Hippocampal formation (tissue), 2 donors: ENCODE data around the gene SDF2L1.
"Not testable (repeated sequence)": the region's sequence is repeated elsewhere in the genome, so short reads cannot be mapped to it uniquely, and the experiment has no call there.

ENCODE experiments used
- DNase-seq, 2 donors: peaks; one replicate each; lab custom pipeline; 2025; lab: John Stamatoyannopoulos, UW

The SDF2L1 gene

GRCh38 chr22:21636629-21637218 lies 5.4 kb upstream of the SDF2L1 start:
- no peak for DNase-seq

GRCh38 chr22:21637450-21637849 lies 4.7 kb upstream of the SDF2L1 start:
- not testable (repeated sequence) for DNase-seq

- DNase-seq = no peak
Measured at GRCh38 chr22:21639359-21639758, 2.7 kb upstream of the SDF2L1 start.

- DNase-seq = no peak
Measured at GRCh38 chr22:21640810-21641209, 1.3 kb upstream of the SDF2L1 start.

GRCh38 chr22:21641417-21641788 lies 699 bp upstream of the SDF2L1 start:
- peak; percentile 15 to 46 for DNase-seq

- DNase-seq = peak; percentile 14 to 26
Measured at GRCh38 chr22:21642584-21643448, 714 bp downstream of the SDF2L1 start.

- DNase-seq = no peak
Measured at GRCh38 chr22:21643533-21644357, 1.6 kb downstream of the SDF2L1 start.

DNA sequence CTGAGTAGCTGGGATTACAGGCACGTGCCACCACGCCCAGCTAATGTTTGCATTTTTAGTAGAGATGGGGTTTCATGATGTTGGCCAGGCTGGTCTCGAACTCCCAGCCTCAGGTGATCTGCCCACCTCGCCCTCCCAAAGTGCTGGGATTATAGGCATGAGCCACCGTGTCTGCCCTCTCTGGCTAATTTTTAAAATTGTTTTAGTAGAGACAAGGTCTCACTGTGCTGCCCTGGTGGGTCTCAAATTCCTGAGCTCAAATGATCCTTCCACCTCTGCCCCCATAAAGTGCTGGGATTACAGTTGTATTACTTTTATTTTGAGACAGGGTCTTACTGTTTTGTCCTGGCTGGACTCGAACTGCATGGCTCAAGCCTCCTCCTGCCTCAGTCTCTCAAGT lies 3.4 kb downstream of the SDF2L1 start:
- not testable (repeated sequence) for DNase-seq

DNA sequence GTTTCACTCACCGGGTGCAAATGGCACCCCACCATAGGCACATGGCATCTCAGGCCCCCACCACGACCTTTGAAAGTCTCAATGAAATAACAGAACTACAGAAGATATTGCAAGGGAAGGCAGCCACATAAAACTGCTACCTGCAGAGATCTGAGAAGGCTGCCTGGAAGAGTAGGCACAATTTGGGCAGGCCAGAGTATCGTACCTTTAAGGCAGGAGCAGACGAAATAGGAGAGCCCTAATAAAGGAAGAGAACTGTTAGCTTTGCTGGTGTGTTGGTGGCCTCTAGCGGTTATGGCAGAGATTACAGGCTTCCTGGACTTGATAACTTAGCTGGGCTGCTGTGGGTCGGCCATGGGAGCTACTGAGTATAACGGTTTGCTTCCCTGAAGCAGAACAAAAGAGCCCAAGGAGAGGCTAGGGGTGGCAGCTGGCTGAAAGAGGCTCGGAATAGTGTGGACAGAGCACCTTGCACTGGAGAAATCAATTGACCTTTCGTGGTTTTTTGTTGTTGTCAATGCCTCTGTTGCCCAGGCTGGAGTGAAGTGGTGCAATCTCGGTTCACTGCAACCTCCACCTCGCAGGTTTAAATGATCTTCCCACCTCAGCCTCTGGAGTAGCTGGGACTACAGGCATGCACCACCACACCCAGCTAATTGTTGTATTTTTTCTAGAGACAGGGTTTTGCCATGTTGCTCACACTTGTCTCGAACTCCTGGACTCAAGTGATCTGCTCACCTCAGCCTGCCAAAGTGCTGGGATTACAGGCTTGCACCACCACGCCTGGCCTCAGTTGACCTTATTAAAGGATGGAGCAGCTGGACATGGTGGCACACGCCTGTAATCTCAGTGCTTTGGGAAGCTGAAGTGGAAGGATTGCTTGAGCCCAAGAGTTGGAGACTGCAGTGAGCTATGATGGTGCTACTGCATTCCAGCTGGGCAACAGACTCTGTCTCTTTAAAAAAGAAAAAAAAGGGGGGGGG lies 4.8 kb downstream of the SDF2L1 start:
- peak; percentile 49 to 82 for DNase-seq

DNA sequence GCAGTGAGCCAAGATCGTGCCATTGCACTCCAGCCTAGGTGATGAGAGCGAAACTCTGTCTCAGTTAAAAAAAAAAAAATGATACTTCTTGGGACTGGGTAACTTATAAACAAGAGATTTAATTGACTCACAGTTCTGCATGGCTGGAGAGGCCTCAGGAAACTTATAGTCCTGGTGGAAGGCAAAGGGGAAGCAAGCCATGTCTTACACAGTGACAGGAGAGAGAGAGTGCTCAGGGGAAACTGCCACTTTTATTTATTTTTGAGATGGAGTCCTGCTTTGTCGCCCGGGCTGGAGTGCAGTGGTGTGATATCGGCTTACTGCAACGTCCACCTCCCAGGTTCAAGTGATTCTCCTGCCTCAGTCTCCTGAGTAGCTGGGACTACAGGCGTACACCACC lies 8.2 kb downstream of the SDF2L1 start:
- DNase-seq = no peak

DNA sequence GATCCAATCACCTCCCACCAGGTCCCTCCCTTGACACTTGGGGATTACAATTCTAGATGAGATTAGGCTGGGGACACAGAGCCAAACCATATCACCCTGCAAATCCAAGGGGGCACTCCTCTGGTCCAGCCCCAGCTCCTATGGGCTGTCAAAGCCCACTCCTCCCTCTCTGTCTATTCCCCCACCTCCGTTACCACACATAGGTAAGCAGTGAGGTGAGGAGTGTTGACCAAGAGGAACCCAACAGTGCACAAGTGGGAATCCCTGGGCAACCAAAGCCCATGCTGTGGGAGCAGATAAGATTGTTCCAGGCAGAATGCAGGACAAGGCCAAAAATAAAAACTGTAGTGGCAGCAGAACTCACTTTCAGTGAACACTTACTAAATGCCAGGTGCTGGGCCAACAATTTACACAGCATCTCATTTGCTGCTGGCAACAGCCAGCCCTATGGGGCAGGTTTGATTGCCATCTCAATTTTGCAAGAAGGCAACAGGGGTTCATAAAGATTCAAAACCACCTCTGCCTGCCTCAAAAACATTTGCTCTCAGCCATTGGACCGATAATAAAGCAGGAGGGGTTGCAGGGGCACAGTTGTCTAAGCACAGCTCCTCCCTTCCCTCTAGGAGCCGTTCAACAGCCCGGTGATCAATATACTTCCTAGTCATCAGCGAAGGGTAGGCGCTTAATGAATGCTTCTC lies 8.9 kb downstream of the SDF2L1 start:
- no peak for DNase-seq

DNA sequence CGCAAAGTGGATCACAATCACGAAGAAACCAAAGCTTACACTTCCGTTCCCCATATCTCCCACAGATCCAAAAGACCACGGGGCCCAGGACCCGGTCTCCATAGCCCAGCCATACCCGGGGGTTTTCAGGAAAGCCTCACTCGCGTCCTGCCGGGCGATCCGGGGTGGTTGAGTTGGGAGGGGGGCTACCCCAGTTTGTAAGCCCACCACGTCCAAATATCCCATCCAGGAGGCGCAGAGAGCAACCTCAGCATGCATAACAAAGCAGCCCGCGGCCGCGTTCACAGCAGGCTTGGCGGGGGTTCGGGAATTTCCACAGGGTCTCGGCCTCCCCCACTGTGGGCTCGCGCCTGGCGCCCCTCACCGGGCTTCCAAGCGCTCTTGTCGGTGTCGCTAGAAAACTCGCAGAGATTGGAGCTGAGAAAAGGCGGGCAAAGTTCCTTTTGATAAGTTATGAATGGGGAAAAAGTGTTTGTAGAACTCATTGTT lies 9.5 kb downstream of the SDF2L1 start:
- DNase-seq = no peak

DNA sequence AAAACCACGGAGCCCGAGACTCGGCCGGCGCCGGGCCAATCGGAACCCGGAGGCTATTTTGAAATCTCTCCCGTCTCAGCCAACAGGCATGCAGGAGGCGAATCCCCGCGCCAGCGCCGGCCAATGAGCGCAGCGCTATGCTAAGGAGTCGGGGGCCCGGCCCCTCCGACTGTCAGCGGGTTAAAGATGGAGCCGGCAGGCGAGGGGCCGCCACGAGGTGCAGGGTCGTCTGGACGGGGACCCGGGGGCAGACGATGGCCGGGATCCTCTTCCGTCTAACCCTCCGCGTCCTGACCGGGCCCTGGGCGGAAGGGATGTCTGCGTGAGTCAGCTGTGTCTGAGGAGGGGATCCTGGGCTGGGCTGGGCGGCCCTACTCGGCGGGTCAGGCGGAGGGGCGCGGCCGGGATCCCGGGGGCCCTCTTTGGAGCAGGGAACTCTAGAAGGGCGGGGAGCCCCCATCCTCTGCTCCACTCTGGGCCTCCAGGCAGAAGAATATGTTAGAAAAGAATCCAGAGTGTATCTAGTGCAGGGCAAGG lies 10.0 kb downstream of the SDF2L1 start:
- peak; percentile 47 to 77 for DNase-seq

GRCh38 chr22:21652547-21653545 lies 10.7 kb downstream of the SDF2L1 start:
- DNase-seq = no peak

GRCh38 chr22:21657020-21657359 lies 14.9 kb downstream of the SDF2L1 start:
- no peak for DNase-seq

DNA sequence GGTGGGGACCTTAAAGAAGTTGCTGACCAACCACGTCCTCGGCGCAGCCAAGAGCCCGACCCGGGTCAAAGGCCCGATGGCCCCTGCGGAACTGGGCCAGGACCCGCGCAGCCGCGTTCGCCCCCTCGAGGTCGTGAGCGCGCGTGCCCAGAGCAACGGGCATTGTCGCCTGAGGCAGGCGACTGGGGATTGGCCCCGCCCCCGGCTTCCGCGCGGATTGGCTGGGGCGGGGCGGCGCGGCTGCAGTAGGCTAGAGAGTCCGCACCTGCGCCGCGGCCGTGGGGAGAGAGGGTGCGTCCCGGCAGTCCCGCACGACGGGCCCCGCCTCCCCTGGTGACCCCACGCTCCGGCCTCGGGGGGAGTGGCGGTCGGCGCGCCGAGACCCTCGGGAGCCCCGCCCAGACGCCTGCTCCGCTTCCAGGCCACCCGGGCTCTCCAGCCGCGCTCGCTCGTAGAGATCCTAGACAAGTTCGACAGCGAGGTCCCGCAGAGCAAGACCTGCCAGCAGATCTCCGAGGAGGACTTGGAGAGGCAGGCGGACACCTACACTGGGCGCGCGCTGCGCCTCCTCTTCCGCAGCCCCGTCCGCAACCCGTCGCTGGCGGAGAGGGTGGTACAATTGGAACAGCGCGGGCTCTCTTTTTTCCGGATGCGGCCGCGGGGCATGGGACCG lies 15.4 kb downstream of the SDF2L1 start:
- DNase-seq = peak in 1 of 2 donors; percentile 27

- DNase-seq = no peak
Measured at GRCh38 chr22:21659864-21660525, 17.9 kb downstream of the SDF2L1 start.

- DNase-seq = no peak
Measured at GRCh38 chr22:21660904-21661303, 18.8 kb downstream of the SDF2L1 start.
